H4 (cell line): ENCODE measurements around the gene PPP1R36. TPM values are rescaled to one million over a fixed set of nuclear protein-coding genes. Genes with fewer than 3 reads are reported as not detected.
"Not testable (repeated sequence)": the region's sequence is repeated elsewhere in the genome, so short reads cannot be mapped to it uniquely, and the experiment has no call there.

Source experiments
- DNase-seq: peaks from one replicate; pipeline ENCODE4 v3.0.0-alpha.2; 2015; ENCODE audit warnings: low spot score
- total RNA-seq: library from RNA; depleted of rRNA; stranded (reverse); fragments of >200 nt; shearing (Covaris generic); gene quantifications from 2 replicates; pipeline ENCODE4 v1.2.3, GENCODE V29; 2014

Gene PPP1R36
- total RNA-seq, 1 experiment from 2014 or later = 0.64 TPM

GRCh38 chr14:64518229-64518628 is 31.5 kb upstream of the PPP1R36 start:
- no peak for DNase-seq

DNA sequence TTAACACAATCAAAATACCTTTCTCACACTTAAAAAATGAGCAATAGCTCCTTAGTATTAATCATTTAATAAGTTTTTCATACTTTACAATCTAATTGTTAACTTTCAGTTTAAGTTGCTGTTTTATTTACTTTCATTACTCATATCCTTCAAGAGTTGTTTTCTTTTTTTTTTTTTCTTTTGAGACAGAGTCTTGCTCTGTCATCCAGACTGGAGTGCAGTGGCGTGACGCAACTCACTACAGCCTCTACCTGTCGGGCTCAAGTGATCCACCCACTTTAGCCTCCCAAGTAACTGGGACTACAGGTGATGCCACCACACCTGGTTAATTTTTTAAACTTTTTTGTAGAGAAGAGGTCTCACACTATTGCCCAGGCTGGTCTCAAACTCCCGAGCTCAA is 29.1 kb upstream of the PPP1R36 start:
- DNase-seq = no peak

GRCh38 chr14:64522591-64523355 is 27.0 kb upstream of the PPP1R36 start:
- no peak for DNase-seq

GRCh38 chr14:64525354-64525753 is 24.4 kb upstream of the PPP1R36 start:
- no peak for DNase-seq

- DNase-seq = no peak
Observed at GRCh38 chr14:64531567-64531966, 18.2 kb upstream of the PPP1R36 start.

- DNase-seq = peak; percentile 54
Observed at GRCh38 chr14:64536488-64537245, 13.1 kb upstream of the PPP1R36 start.

DNA sequence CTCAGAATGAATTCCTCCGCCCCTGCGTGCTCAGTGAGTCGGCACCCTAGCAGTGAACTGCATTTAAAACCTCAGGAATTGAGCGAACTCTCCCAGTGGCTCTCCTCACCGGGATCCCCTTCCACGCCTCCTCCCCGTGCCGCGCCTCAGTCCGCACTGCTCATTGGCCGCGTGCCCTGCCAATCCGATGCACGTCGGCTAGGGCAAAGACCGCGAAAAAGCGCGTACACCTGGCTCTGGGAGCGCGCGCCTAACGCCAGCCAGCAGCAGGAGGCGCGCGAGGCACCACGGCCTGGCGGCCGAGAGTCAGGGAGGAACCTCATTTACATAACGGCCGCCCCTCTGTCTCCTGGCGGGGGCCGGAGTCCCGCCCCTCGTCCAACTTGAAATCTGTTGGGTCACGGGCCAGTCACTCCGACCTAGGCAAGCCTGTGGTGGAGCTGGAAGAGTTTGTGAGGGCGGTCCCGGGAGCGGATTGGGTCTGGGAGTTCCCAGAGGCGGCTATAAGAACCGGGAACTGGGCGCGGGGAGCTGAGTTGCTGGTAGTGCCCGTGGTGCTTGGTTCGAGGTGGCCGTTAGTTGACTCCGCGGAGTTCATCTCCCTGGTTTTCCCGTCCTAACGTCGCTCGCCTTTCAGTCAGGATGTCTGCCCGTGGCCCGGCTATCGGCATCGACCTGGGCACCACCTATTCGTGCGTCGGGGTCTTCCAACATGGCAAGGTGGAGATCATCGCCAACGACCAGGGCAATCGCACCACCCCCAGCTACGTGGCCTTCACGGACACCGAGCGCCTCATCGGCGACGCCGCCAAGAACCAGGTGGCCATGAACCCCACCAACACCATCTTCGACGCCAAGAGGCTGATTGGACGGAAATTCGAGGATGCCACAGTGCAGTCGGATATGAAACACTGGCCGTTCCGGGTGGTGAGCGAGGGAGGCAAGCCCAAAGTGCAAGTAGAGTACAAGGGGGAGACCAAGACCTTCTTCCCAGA is 9.3 kb upstream of the PPP1R36 start, which contains the start of gene HSPA2:
Gene HSPA2, plus strand, starts transcription at position 534 of the 995 bp plus-strand sequence. Its CDS starts 109 bp downstream, at position 643.
- peak; percentile 99 for DNase-seq

- DNase-seq = no peak
Observed at GRCh38 chr14:64541261-64541971, 8.3 kb upstream of the PPP1R36 start.

- DNase-seq = no peak
Observed at GRCh38 chr14:64541972-64542835, 7.6 kb upstream of the PPP1R36 start.

DNA sequence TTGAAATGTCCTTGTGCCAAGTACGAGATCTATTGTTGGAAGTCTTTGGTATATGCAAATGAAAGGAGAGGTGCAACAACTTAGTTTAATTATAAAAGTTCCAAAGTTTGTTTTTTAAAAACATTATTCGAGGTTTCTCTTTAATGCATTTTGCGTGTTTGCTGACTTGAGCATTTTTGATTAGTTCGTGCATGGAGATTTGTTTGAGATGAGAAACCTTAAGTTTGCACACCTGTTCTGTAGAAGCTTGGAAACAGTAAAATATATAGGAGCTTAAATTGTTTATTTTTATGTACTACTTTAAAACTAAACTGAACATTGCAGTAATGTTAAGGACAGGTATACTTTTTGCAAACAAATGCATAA is 6.9 kb upstream of the PPP1R36 start:
- no peak for DNase-seq

GRCh38 chr14:64544607-64545312 is 5.0 kb upstream of the PPP1R36 start:
- no peak for DNase-seq

- no peak for DNase-seq
Observed at GRCh38 chr14:64549016-64549415, 745 bp upstream of the PPP1R36 start.

DNA sequence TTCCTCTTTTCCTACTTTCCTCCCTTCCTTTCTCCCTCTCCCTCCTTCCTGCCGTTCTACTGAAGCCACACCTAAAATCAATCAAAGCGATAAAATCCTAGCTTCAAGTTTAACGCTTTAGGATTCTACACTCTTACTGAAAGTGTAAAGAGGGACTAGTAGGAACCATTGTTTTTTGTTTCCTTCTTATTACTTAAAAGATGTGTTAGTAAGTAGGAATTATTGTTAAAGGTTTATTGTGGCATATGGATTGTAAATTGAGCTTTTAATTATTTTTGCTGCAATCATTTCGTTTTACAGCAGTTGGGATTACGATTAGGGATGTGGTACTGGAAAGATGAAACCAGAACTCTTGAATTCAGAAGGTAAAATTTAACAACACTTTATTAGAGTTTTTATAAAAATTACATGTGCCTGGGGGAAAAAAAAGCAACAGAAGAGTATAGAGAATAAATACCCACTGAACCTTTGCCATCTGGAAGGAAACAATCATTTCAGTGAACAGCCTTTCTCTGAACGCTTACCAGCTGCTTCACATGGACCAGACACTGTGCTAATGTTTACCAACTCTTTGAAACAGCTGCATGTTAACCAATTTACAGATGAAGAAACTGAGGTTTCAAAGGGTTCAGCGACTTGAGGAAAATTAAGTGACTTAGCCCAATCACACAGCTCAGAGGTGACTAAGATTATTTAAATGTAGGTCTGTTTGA is 1.0 kb downstream of the PPP1R36 start:
- no peak for DNase-seq

DNA sequence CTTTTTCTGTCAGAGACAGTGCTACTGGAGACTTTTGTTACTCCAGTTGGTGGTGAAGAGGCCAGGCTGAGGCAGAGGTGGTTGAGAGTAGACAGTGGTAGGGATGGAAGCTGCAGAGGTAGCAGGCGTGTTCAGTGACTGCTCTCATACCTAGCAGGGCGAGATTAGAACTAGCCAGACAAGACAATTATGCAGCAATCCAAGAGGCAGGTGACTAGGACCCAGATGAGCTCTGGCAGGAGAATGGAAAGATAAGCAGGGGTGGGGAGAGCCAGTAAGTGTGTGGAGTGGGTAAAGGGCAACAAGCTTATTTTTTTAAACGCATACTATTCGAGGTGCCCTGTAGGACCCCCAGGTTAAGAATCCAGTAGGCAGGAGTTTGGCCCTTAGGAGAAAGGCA is 4.8 kb downstream of the PPP1R36 start:
- DNase-seq = no peak

GRCh38 chr14:64556526-64556925 is 6.8 kb downstream of the PPP1R36 start:
- DNase-seq = peak; percentile 71

DNA sequence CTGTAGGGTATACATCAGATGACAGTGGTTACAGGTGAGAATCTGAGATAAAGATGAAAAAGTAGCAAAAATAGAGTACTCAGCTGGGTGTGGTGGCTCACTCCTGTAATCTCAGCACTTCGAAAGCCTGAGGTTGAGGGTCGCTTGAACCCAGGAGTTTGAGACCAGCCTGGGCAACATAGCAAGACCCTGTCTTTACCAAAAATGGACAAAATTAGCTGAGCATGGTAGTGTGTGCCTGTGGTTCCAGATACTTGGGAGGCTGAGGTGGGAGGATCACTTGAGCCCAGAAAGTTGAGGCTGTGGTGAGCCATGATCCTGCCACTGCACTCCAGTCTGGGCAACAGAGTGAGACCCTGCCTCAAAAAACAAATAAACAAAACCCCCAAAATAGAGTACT is 8.5 kb downstream of the PPP1R36 start:
- DNase-seq = not testable (repeated sequence)

DNA sequence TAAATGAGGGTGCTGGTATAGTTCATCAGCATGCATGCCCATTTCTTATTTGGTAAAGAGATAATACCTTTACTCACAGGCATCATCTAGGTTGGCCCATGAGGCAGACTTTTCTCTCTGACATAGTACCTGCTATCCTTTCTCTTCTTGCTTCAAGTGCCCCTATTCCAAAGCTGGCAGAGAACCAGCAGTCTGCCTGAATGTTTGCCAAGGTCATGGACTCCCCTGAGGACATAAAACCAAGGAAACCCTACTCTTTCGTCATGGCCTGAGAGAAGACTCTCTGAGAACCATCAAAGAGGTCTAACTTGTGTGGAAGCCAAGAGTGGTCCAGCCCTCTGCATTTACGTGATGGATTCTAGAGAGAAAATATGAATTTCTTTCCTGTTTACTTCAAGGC is 11.9 kb downstream of the PPP1R36 start:
- DNase-seq = no peak

GRCh38 chr14:64562436-64562835 is 12.7 kb downstream of the PPP1R36 start:
- DNase-seq = no peak

- DNase-seq = no peak
Observed at GRCh38 chr14:64563696-64564095, 13.9 kb downstream of the PPP1R36 start.
